Effector memory CD4-positive, alpha-beta T cell (primary cell): ENCODE results near the gene DBNL.
A peak's percentile ranks its signal among the peaks of the same experiment; 100 is the strongest.

Source experiments
- DNase-seq, 3 donors: peaks; one replicate each; pipeline ENCODE4 v3.0.0-alpha.2; 2020
- H3K27ac ChIP-seq: 2 replicates; pipeline ENCODE4 v1.7.0; 2013; ENCODE audit warnings: mild to moderate bottlenecking, low read length, moderate library complexity; ENCODE audit not compliant: insufficient read depth, poor library complexity, severe bottlenecking
- H3K27me3 ChIP-seq: replicated peaks from 2 replicates; pipeline ENCODE4 v1.7.0; 2013; ENCODE audit warnings: mild to moderate bottlenecking, low read length; ENCODE audit not compliant: insufficient read depth, control insufficient read depth, poor library complexity, severe bottlenecking
- H3K36me3 ChIP-seq: 2 replicates; pipeline ENCODE4 v1.7.0; 2013; ENCODE audit warnings: mild to moderate bottlenecking, low read length, moderate library complexity; ENCODE audit not compliant: control insufficient read depth, insufficient read depth
- H3K4me1 ChIP-seq: 2 replicates; pipeline ENCODE4 v1.7.0; 2013; ENCODE audit warnings: low read length, mild to moderate bottlenecking; ENCODE audit not compliant: control insufficient read depth, insufficient read depth, poor library complexity, severe bottlenecking
- H3K4me3 ChIP-seq: 2 replicates; pipeline ENCODE4 v1.7.0; 2013; ENCODE audit warnings: low read length, low read depth, mild to moderate bottlenecking; ENCODE audit not compliant: insufficient read depth, poor library complexity, severe bottlenecking
- H3K9me3 ChIP-seq: 2 replicates; pipeline ENCODE4 v1.7.0; 2013; ENCODE audit warnings: mild to moderate bottlenecking, low read length, moderate library complexity; ENCODE audit not compliant: control insufficient read depth

Gene DBNL

DNA sequence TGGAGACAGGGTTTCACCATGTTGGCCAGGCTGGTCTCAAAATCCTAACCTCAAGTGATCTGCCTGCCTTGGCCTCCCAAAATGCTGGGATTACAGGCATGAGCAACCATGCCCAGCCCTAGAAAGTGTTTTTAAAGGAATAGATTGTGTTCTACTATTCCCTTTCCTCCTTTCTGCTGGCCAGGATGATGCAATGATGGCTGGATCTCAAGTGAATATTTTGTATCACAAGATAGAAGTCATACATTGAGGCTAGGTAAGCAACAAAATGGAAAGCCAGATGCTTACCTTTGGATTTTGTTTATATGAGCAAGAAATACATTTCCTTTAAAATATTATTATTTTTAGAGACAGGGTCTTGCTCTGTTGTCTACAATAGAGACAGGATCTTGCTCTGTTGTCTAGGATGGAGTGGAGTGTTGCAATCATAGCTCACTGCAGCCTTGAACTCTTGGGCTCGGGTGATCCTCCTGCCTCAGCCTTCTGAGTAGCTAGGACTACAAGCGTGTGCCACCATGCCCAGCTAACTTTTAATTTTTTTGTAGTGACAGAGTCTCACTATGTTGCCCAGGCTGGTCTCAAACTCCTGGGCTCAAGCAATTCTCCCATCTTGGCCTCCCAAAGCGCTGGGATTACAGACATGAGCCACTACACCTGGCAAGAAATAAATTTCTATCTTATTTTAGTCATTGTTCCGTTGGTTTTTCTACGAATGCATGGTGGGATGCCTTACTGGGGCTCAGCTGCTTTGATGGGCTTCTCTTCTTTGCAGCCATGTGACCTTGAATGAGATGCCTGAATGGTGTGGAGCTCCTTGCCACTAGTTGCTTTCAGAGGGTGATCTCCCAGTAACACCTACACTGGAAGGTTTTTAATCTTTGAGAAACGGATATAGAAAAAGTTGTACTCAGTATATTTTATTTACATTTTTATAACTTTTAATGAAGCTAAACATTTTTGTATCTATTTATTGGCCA, 53.9 kb downstream of the DBNL start:
- Histone ChIP-seq H3K27me3 (no peaks in the 10 kb centered on the region), H3K9me3 (no peaks in the 10 kb centered on the region), H3K4me1 (no peaks in the 10 kb centered on the region), H3K36me3 (no peaks in the 10 kb centered on the region), H3K27ac (no peak overlapping the region), H3K4me3 (no peak overlapping the region)
- DNase-seq = no peak

- Histone ChIP-seq H3K36me3 (no peaks in the 10 kb centered on the region), H3K27me3 (no peaks in the 10 kb centered on the region), H3K9me3 (no peaks in the 10 kb centered on the region), H3K4me3 (no peak overlapping the region), H3K4me1 (peaks cover 3% of the 10 kb centered on the region), H3K27ac (no peak overlapping the region)
- no peak for DNase-seq
These were observed 55.2 kb downstream of the DBNL start for GRCh38 chr7:44099669-44100068.

DNA sequence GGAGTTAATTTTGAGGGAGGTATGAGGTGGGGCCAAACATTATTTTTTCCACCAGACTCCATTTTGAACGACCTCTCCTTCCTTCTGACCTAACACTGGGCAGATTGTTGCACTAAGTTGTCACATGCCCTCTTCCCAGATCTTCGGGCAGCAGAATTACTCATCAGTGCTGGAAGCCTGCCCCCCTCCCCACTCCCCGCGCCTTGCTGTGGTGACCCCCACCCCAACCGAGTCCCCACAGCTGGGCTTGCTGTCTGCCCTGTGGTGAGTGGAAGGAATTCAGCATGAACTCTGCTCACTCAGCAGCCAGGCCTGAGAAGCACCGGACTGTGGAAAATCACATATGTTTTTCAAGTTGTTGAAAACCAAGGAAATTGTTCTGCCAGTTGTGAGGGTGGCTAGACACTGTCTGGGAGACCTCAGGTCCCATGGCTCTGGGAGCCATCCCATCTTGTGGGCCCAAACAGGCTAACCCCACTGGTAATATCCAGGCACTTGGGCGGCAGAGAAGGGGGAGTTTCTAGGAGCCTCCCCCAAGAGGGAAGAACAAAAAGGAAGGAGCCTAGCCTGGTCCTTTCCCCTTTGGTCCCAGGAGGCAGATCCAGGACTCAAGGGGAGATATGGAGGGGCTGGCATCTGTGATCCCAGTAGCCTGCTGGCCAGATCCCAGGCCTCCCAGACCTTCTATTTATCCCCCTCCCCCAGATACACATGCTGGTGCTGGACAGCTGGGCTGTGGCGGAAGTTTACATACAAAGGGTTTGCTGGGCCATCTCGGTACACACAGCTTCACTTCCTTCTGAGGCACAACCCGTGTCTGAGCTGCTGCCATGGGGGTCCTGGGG, 56.2 kb downstream of the DBNL start:
- Histone ChIP-seq H3K4me1 (peaks cover 7% of the 10 kb centered on the region), H3K9me3 (no peaks in the 10 kb centered on the region), H3K27me3 (peaks cover 2% of the 10 kb centered on the region), H3K4me3 (no peak overlapping the region), H3K27ac (no peak overlapping the region), H3K36me3 (no peaks in the 10 kb centered on the region)
- DNase-seq = no peak

- Histone ChIP-seq H3K4me1 (peaks cover 7% of the 10 kb centered on the region), H3K27ac (no peak overlapping the region), H3K4me3 (no peak overlapping the region), H3K27me3 (peaks cover 2% of the 10 kb centered on the region), H3K36me3 (no peaks in the 10 kb centered on the region), H3K9me3 (no peaks in the 10 kb centered on the region)
- DNase-seq = no peak
These were observed 56.9 kb downstream of the DBNL start for GRCh38 chr7:44101303-44101965.

DNA sequence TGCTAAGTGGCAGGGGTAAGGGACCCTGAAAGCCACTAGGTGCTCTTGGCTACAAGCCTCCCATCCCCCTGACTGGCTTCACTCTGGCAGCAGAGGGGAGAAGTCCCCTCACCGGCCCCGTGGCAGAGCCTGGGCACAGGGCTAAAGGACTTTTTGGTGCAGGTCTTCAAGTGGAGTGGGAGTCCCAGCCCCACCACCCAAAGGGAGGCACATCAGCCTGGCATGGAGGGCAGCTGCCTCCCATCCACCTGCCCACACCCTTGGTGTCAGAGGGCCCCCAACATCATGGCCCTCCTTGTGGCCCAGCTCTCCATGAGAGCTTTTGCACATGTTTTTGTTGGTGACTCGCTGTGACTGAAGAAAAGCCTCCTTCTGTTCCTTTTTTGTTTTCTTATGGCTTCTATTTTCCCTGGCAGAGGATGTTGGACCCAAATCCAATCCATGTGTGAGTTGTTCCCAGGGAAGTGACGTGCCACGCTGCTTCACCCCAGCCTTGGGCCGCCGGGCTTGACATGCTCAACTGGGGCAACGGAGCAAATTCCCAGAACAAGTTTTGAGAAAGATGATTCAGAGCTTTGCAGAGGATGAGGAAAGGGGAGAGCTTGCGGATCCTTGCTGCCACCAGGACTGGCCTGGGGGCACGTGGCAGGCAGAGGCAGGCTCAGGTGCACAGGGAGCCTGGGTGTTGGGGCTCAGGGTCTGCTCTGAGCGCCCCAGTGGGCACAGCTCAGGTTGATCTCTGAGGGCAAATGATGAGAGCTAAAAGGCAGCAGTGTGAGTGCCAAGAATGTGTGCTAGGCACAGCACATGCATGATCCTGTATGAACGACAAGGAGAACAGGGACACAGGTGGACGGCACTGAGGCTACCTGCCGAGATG, 57.7 kb downstream of the DBNL start:
- peaks cover 2% of the 10 kb centered on the region for H3K27me3 ChIP-seq
- H3K4me1 ChIP-seq = peaks cover 7% of the 10 kb centered on the region
- no peak overlapping the region for H3K4me3 ChIP-seq
- H3K9me3 ChIP-seq = no peaks in the 10 kb centered on the region
- H3K36me3 ChIP-seq = no peaks in the 10 kb centered on the region
- no peak overlapping the region for H3K27ac ChIP-seq
- no peak for DNase-seq

- no peak for DNase-seq
- Histone ChIP-seq H3K36me3 (no peaks in the 10 kb centered on the region), H3K4me1 (peaks cover 7% of the 10 kb centered on the region), H3K4me3 (no peak overlapping the region), H3K27me3 (peaks cover 2% of the 10 kb centered on the region), H3K9me3 (no peaks in the 10 kb centered on the region), H3K27ac (no peak overlapping the region)
These were observed 58.5 kb downstream of the DBNL start for GRCh38 chr7:44102846-44103565.

GRCh38 chr7:44103566-44103922, 59.0 kb downstream of the DBNL start:
- H3K4me1 ChIP-seq = peaks cover 7% of the 10 kb centered on the region
- H3K9me3 ChIP-seq = no peaks in the 10 kb centered on the region
- no peaks in the 10 kb centered on the region for H3K36me3 ChIP-seq
- no peak overlapping the region for H3K4me3 ChIP-seq
- DNase-seq = no peak
- H3K27me3 ChIP-seq = peaks cover 2% of the 10 kb centered on the region
- H3K27ac ChIP-seq = no peak overlapping the region

DNA sequence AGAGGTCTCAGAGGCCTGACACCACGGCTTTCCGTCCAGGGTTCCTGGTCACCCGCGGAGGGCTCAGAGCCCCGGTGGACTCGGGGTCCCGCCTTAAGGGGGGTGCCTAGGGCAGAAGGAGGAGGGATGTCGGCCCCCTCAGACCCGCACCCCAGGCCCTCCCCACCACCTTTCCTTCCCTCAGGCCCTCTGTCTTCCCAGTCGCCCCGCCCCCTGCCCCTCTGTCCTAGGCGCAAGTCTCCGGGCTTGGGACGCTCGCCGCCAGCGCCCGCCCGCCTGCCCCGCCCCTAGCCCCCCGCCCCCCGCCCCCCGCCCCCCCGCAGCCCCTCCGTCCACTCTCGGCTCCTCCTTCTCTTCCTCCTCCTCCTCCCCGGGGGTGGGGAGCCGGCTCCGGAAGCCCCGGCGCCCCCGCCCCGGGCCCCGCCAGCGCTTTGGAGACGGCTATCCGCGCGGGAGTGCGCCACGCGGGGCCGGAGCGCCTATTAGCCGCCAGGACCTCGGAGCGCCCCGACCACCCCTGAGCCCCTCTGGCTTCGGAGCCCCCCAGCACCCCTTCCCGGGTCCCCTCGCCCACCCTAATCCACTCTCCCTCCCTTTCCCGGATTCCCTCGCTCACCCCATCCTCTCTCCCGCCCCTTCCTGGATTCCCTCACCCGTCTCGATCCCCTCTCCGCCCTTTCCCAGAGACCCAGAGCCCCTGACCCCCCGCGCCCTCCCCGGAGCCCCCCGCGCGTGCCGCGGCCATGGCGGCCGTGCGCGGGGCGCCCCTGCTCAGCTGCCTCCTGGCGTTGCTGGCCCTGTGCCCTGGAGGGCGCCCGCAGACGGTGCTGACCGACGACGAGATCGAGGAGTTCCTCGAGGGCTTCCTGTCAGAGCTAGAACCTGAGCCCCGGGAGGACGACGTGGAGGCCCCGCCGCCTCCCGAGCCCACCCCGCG, 59.7 kb downstream of the DBNL start, which contains the start of gene AEBP1:
AEBP1 (plus strand) TSS at position 423 of the 937 bp plus-strand sequence; CDS start at position 744, 321 bp downstream.
- peaks cover 7% of the 10 kb centered on the region for H3K4me1 ChIP-seq
- H3K9me3 ChIP-seq = no peaks in the 10 kb centered on the region
- H3K27me3 ChIP-seq = peaks cover 2% of the 10 kb centered on the region
- no peaks in the 10 kb centered on the region for H3K36me3 ChIP-seq
- peak within 1 kb of the TSS; percentile 58 for H3K4me3 ChIP-seq
- no peak for DNase-seq
- H3K27ac ChIP-seq = no peak within 1 kb of the TSS
